Mucosa of stomach (tissue), 1 donor: ENCODE results near the gene MGRN1.

Experiments used
- H3K27me3 ChIP-seq: one replicate; pipeline ENCODE4 v1.7.0; 2013; ENCODE audit warnings: mild to moderate bottlenecking, low read length; ENCODE audit not compliant: control insufficient read depth, insufficient read depth
- H3K36me3 ChIP-seq: one replicate; pipeline ENCODE4 v1.7.0; 2013; ENCODE audit warnings: low read length; ENCODE audit not compliant: control insufficient read depth, insufficient read depth
- H3K4me1 ChIP-seq: one replicate; pipeline ENCODE4 v1.7.0; 2013; ENCODE audit warnings: mild to moderate bottlenecking, low read length; ENCODE audit not compliant: control insufficient read depth, insufficient read depth
- H3K4me3 ChIP-seq: one replicate; pipeline ENCODE4 v1.7.0; 2013; ENCODE audit warnings: low read length
- H3K9ac ChIP-seq: one replicate; pipeline ENCODE4 v1.7.0; 2013; ENCODE audit warnings: mild to moderate bottlenecking, low read length, moderate library complexity
- H3K9me3 ChIP-seq: one replicate; pipeline ENCODE4 v1.7.0; 2013; ENCODE audit warnings: mild to moderate bottlenecking, low read length, moderate library complexity; ENCODE audit not compliant: control insufficient read depth
- donor health status: Pancreatic carcinoma.

The MGRN1 gene

GRCh38 chr16:4689864-4690704, 65.5 kb downstream of the MGRN1 start:
- Histone ChIP-seq H3K36me3 (no peaks in the 10 kb centered on the region), H3K27me3 (no peaks in the 10 kb centered on the region), H3K4me1 (peaks cover 19% of the 10 kb centered on the region), H3K9me3 (no peaks in the 10 kb centered on the region), H3K4me3 (no peak overlapping the region), H3K9ac (no peak overlapping the region)

- H3K4me1 ChIP-seq: peaks cover 19% of the 10 kb centered on the region
- H3K27me3 ChIP-seq: no peaks in the 10 kb centered on the region
- H3K36me3 ChIP-seq: no peaks in the 10 kb centered on the region
- H3K4me3 ChIP-seq: no peak overlapping the region
- H3K9me3 ChIP-seq: no peaks in the 10 kb centered on the region
- no peak overlapping the region for H3K9ac ChIP-seq
Observed at GRCh38 chr16:4690946-4691665, 66.5 kb downstream of the MGRN1 start.

- no peaks in the 10 kb centered on the region for H3K27me3 ChIP-seq
- no peak overlapping the region for H3K4me3 ChIP-seq
- no peak overlapping the region for H3K9ac ChIP-seq
- peaks cover 19% of the 10 kb centered on the region for H3K4me1 ChIP-seq
- H3K9me3 ChIP-seq: no peaks in the 10 kb centered on the region
- H3K36me3 ChIP-seq: peaks cover 5% of the 10 kb centered on the region
Observed at GRCh38 chr16:4691666-4692412, 67.2 kb downstream of the MGRN1 start.

DNA sequence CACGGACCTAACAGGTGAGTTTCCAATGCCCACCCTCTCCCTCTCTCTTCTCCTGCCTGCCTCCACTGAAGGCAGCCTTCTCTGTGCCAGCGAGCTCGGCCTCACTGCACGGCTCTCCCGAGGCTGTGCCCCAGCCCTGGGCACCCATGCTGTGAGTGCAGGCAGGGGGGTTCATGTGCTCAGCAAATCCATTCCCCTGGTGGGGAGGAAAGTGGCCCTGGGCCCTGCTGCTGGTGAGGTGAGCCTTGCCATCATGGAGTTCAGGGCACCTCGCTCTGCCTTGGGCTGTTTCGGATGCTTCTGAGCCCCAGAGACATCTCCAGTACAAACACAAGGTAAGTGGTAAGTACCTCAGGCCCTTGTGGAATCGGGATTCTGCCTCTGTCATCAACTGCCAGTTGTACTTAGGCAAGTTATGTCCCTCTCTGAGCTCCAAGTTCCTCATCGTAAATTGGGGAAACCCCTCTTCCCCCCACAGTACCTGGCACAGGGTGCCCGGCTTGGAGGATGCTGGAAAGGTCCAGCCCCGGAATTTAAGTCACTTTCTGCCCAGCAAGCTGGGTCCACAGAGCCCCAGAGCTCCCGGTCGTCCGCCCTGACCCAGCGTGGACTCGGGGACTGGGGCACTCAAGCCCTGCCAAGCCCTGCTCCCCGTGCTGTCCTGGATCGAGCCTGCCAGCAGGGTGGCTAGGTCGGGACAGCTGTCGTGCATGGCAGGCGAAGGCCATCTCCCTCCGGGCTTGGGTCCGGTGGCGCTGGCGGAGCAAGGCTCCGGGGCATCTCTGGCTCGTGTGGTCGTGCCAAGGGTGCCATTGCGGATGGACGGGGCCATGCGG, 68.1 kb downstream of the MGRN1 start:
- peaks cover 19% of the 10 kb centered on the region for H3K4me1 ChIP-seq
- no peaks in the 10 kb centered on the region for H3K27me3 ChIP-seq
- peak overlapping the region; percentile 67 for H3K4me3 ChIP-seq
- peak overlapping the region; percentile 59 for H3K9ac ChIP-seq
- peaks cover 8% of the 10 kb centered on the region for H3K36me3 ChIP-seq
- H3K9me3 ChIP-seq: no peaks in the 10 kb centered on the region

GRCh38 chr16:4693296-4693955, 68.8 kb downstream of the MGRN1 start, which contains the start of gene NUDT16L1:
TSS of gene NUDT16L1 (plus strand) at chr16:4693562. CDS start at chr16:4693727, 165 bp downstream.
- no peaks in the 10 kb centered on the region for H3K9me3 ChIP-seq
- peak within 1 kb of the TSS; percentile 74 for H3K4me3 ChIP-seq
- H3K4me1 ChIP-seq: peaks cover 19% of the 10 kb centered on the region
- no peaks in the 10 kb centered on the region for H3K27me3 ChIP-seq
- peak within 1 kb of the TSS; percentile 80 for H3K9ac ChIP-seq
- H3K36me3 ChIP-seq: peaks cover 8% of the 10 kb centered on the region

DNA sequence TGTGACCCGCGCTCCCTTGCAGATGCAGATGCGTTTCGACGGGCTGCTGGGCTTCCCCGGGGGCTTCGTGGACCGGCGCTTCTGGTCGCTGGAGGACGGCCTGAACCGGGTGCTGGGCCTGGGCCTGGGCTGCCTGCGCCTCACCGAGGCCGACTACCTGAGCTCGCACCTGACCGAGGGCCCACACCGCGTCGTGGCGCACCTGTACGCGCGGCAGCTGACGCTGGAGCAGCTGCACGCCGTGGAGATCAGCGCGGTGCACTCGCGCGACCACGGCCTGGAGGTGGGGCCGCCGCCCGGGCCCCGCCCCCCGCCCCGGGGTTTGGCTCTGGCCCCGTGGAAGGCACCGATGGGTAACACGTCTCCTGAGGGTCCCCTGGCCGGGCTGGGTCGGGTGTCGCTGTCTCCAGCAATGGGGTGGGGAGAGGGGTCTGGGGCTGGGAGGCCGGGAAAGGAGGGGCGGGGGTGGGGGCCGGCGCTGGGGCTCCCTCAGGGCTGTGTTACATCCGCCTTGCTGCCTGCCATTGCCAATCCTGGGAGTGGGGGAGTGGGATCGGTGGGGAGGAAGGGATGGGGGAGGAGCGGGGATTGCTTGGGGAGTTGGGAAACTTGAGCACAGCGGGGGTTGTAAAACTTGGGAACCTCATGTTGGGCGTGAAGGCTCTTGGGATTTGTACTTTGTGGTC, 69.5 kb downstream of the MGRN1 start:
- peaks cover 8% of the 10 kb centered on the region for H3K36me3 ChIP-seq
- peak overlapping the region; percentile 80 for H3K9ac ChIP-seq
- peak overlapping the region; percentile 74 for H3K4me3 ChIP-seq
- H3K27me3 ChIP-seq: no peaks in the 10 kb centered on the region
- H3K9me3 ChIP-seq: no peaks in the 10 kb centered on the region
- H3K4me1 ChIP-seq: peaks cover 19% of the 10 kb centered on the region

- H3K9ac ChIP-seq: peak overlapping the region; percentile 80
- H3K36me3 ChIP-seq: peaks cover 8% of the 10 kb centered on the region
- no peaks in the 10 kb centered on the region for H3K27me3 ChIP-seq
- no peak overlapping the region for H3K4me3 ChIP-seq
- peaks cover 19% of the 10 kb centered on the region for H3K4me1 ChIP-seq
- H3K9me3 ChIP-seq: no peaks in the 10 kb centered on the region
Observed at GRCh38 chr16:4694642-4695451, 70.2 kb downstream of the MGRN1 start.

GRCh38 chr16:4695473-4696171, 71.0 kb downstream of the MGRN1 start:
- H3K36me3 ChIP-seq: peaks cover 16% of the 10 kb centered on the region
- no peaks in the 10 kb centered on the region for H3K9me3 ChIP-seq
- no peak overlapping the region for H3K4me3 ChIP-seq
- H3K9ac ChIP-seq: no peak overlapping the region
- H3K27me3 ChIP-seq: no peaks in the 10 kb centered on the region
- peaks cover 19% of the 10 kb centered on the region for H3K4me1 ChIP-seq

DNA sequence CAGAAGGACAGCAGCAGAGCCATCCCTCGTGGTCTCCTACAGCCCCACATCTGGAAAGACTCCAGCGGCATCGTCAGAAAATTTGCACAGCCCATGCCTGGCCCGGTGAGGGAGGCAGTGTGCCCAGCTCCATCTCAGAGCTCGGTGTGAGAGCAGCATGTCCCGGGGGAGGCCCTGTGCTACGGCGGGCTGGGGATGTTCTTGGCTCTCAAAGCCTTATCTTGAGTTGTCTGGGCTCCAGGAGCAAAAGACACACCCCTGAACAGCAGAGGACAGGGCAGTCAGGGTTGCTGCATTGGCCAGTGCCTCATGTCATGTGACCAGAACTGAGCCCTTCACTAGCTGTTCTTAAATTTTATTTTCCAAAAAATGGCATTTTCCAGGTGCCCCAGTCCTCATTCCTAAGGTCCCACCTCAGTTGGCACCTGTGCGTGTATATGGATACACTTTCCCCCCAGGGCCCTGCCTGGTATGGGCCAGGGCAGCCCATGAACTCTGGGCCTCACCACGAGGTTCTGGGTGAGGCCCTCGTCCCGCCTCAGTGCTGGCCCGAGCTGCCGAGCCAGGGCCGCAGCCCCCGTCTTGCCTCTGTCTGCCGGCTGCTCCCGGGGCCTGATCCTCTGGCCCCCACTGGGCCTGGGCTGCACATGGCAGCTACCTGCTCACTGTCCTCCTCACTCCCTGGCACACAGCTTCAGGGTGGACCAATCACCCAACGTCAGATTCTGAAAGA, 71.7 kb downstream of the MGRN1 start:
- H3K27me3 ChIP-seq: no peaks in the 10 kb centered on the region
- no peak overlapping the region for H3K9ac ChIP-seq
- H3K36me3 ChIP-seq: peaks cover 18% of the 10 kb centered on the region
- no peak overlapping the region for H3K4me3 ChIP-seq
- H3K9me3 ChIP-seq: no peaks in the 10 kb centered on the region
- peaks cover 24% of the 10 kb centered on the region for H3K4me1 ChIP-seq
